ENCODE measurements around the gene CRYBB1. TPM values are rescaled to one million over a fixed set of nuclear protein-coding genes. Genes with fewer than 3 reads are reported as not detected.

CRYBB1 gene
- total RNA-seq, 1 donor from 2014 or later: not detected

GRCh38 chr22:26587991-26588613 lies 29.7 kb downstream of the CRYBB1 start:
- no peak overlapping the region for H3K4me3 ChIP-seq (ENCODE audit: low read depth, low read length)
- no peak for TF ChIP-seq CTCF (conservative IDR thresholded peaks at IDR 0.05; ENCODE audit: low read depth, low read length)
- DNase-seq (ENCODE audit: low read depth): no peak

GRCh38 chr22:26586556-26587325 lies 31.1 kb downstream of the CRYBB1 start:
- DNase-seq (ENCODE audit: low read depth): no peak
- no peak overlapping the region for H3K4me3 ChIP-seq (ENCODE audit: low read depth, low read length)
- TF ChIP-seq CTCF (conservative IDR thresholded peaks at IDR 0.05; ENCODE audit: low read depth, low read length): no peak

- no peak for DNase-seq (ENCODE audit: low read depth)
- no peak overlapping the region for H3K4me3 ChIP-seq (ENCODE audit: low read depth, low read length)
- no peak for TF ChIP-seq CTCF (conservative IDR thresholded peaks at IDR 0.05; ENCODE audit: low read depth, low read length)
Measured at GRCh38 chr22:26585104-26585790, 32.6 kb downstream of the CRYBB1 start.

DNA sequence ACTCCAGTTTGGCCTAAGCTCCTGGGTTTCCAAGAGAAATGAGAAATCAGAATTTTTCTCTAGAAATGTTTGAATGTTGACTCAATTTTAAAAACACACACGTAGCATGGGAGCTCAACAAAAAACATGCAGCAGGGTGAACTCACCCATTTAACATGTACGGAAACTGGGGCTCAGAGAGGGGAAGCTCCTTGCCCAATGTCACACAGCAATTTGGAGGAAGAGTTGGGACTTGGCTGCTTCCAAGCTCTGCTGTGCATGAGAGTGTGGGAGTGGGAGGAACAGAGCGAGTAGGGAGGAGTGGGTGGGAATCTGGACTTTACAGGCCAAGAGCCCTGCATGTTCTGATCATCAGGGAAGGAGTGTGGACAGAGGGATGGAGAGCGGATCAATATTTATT lies 33.8 kb downstream of the CRYBB1 start:
- no peak for DNase-seq (ENCODE audit: low read depth)
- H3K4me3 ChIP-seq (ENCODE audit: low read depth, low read length): no peak overlapping the region
- TF ChIP-seq CTCF (conservative IDR thresholded peaks at IDR 0.05; ENCODE audit: low read depth, low read length): no peak

DNA sequence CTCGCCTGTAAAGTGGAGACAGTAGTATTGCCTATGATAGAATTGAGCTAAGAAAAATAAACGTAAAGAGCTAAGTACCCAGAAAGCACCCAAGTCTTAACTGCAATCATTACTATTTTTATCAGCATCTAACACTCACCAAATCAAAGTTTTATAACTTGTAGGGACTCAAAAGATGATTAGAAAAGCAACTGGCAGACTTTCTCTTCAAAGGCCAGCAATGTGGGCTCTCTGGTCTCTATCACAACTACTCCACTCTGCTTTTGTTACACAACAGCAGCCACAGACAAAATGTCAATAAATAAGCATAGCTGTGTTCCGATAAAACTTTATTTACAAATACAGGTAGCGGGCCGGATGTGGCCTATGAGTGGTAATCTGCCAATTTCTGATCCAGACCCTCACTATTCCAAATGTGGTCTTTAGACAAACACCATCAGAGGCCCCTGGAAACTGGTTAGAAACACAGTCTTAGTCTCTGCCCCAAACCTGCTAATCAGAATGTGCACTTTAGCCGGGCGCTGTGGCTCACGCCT lies 36.1 kb downstream of the CRYBB1 start:
- TF ChIP-seq CTCF (conservative IDR thresholded peaks at IDR 0.05; ENCODE audit: low read depth, low read length): no peak
- no peak for DNase-seq (ENCODE audit: low read depth)
- H3K4me3 ChIP-seq (ENCODE audit: low read depth, low read length): no peak overlapping the region

GRCh38 chr22:26581026-26581425 lies 36.8 kb downstream of the CRYBB1 start:
- TF ChIP-seq CTCF (conservative IDR thresholded peaks at IDR 0.05; ENCODE audit: low read depth, low read length): no peak
- DNase-seq (ENCODE audit: low read depth): no peak
- no peak overlapping the region for H3K4me3 ChIP-seq (ENCODE audit: low read depth, low read length)
